Activated naive CD4-positive, alpha-beta T cell treated with anti-CD3 and anti-CD28 coated beads, Interleukin-2, amount 50 U/mL, for 24 hours (primary cell): Measurements from ENCODE around the gene ASPN.

Experiments used
- H3K27ac Mint-ChIP-seq: one replicate; pipeline ENCODE4 v1.8.0; 2021; ENCODE audit warnings: mild to moderate bottlenecking, mixed read lengths
- H3K27me3 Mint-ChIP-seq: one replicate; pipeline ENCODE4 v1.8.0; 2021; ENCODE audit warnings: mixed read lengths
- H3K36me3 Mint-ChIP-seq: one replicate; pipeline ENCODE4 v1.8.0; 2021; ENCODE audit warnings: mixed read lengths
- H3K4me1 Mint-ChIP-seq: one replicate; pipeline ENCODE4 v1.8.0; 2021; ENCODE audit warnings: mixed read lengths
- H3K4me3 Mint-ChIP-seq: one replicate; pipeline ENCODE4 v1.8.0; 2021; ENCODE audit warnings: mild to moderate bottlenecking, mixed read lengths
- H3K9me3 Mint-ChIP-seq: one replicate; pipeline ENCODE4 v1.8.0; 2021; ENCODE audit warnings: mixed read lengths

The ASPN gene

GRCh38 chr9:92510747-92511146, 28.4 kb upstream of the ASPN start:
- Mint-ChIP-seq H3K4me1 (peaks cover 4% of the 10 kb centered on the region), H3K27ac (no peak overlapping the region), H3K4me3 (no peak overlapping the region), H3K27me3 (no peaks in the 10 kb centered on the region), H3K36me3 (no peaks in the 10 kb centered on the region), H3K9me3 (no peaks in the 10 kb centered on the region)

- no peak overlapping the region for H3K4me3 Mint-ChIP-seq
- no peak overlapping the region for H3K27ac Mint-ChIP-seq
- no peaks in the 10 kb centered on the region for H3K36me3 Mint-ChIP-seq
- no peaks in the 10 kb centered on the region for H3K9me3 Mint-ChIP-seq
- no peaks in the 10 kb centered on the region for H3K27me3 Mint-ChIP-seq
- H3K4me1 Mint-ChIP-seq = peaks cover 4% of the 10 kb centered on the region
Observed at GRCh38 chr9:92509050-92509449, 26.7 kb upstream of the ASPN start.

GRCh38 chr9:92508018-92508820, 25.9 kb upstream of the ASPN start:
- Mint-ChIP-seq H3K4me1 (peaks cover 4% of the 10 kb centered on the region), H3K36me3 (no peaks in the 10 kb centered on the region), H3K4me3 (no peak overlapping the region), H3K27ac (no peak overlapping the region), H3K27me3 (no peaks in the 10 kb centered on the region), H3K9me3 (no peaks in the 10 kb centered on the region)

GRCh38 chr9:92507496-92507895, 25.2 kb upstream of the ASPN start:
- Mint-ChIP-seq H3K4me1 (peaks cover 4% of the 10 kb centered on the region), H3K9me3 (no peaks in the 10 kb centered on the region)

DNA sequence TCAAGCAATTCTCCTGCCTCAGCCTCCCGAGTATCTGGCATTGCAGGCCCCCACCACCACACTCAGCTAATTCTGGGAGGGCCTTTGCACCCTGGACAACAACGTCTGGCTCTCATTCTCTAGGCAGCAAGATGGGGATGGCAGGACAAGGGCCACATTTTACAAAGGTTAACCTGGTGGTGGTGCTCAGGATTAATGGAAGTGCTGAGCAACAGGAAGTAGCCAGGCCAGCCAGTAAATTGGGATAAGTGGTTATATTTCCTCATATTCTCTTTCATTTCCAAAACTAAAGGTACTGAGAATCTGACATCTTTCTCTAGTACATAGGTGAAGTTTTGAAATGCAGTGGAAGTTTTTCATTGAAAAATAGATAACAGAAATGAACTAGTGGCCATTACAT, 24.7 kb upstream of the ASPN start:
- H3K27ac Mint-ChIP-seq = no peak overlapping the region
- no peaks in the 10 kb centered on the region for H3K36me3 Mint-ChIP-seq
- H3K4me1 Mint-ChIP-seq = peaks cover 4% of the 10 kb centered on the region
- no peaks in the 10 kb centered on the region for H3K9me3 Mint-ChIP-seq
- no peak overlapping the region for H3K4me3 Mint-ChIP-seq
- no peaks in the 10 kb centered on the region for H3K27me3 Mint-ChIP-seq

More at GRCh38 chr9:92507496-92507895, 25.2 kb upstream of the ASPN start:
- Mint-ChIP-seq H3K4me3 (no peak overlapping the region), H3K27me3 (no peaks in the 10 kb centered on the region), H3K27ac (no peak overlapping the region), H3K36me3 (no peaks in the 10 kb centered on the region)

DNA sequence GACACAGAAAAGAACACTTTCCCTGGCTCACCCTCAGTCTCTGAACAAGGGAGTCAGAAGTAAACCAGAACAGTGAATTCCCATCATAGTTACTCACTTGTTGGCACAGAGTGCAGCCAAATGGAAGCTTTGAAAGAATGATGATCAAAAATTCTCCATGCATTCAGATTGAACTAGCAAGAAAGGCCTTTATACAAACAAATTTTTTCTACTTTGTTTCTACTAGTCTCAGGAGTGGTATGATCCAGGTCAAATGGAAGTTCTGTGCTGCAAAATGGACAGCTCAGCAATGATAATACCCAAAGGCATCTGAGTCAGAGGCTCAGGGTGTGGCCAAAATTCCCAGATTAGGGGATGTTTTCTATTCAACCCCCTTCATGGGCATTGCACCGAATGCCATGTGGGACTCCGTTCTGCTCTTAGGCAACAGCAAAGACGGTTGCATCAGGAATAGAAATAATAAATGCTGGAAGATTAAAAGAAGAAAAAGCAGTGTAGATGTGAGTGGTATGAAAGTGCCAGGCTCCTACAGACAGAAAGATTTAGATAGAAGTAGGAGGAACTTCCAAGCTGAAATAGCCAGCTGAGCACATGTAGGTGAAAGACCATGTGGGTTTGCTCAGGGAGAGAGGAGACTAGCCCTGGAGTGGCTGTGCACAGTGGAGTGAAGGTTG, 24.0 kb upstream of the ASPN start:
- Mint-ChIP-seq H3K27me3 (no peaks in the 10 kb centered on the region), H3K36me3 (no peaks in the 10 kb centered on the region), H3K4me1 (peaks cover 4% of the 10 kb centered on the region), H3K4me3 (no peak overlapping the region), H3K27ac (no peak overlapping the region), H3K9me3 (no peaks in the 10 kb centered on the region)

DNA sequence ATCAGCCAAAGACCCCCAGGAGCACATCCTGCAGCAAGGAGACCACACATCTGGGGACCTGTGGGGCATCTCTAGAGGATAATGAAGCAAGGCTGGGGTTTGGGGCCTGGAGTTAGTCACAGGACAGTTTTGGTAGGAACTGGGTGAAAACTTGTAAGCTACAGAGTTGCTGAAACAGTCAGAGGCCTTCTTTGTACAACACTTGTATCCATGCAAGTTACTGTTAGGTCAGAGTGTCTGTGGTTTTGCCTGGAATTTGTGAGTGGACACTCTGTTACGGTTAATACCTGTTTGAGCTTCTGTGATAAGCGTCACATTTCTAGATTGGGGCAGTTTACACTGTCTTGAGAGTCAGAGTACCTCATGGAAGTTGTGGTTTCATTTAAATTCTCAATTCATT, 22.6 kb upstream of the ASPN start:
- Mint-ChIP-seq H3K27ac (no peak overlapping the region), H3K27me3 (no peaks in the 10 kb centered on the region), H3K4me3 (no peak overlapping the region), H3K36me3 (no peaks in the 10 kb centered on the region), H3K4me1 (peaks cover 4% of the 10 kb centered on the region), H3K9me3 (no peaks in the 10 kb centered on the region)

- Mint-ChIP-seq H3K27me3 (no peaks in the 10 kb centered on the region), H3K4me3 (no peak overlapping the region), H3K36me3 (no peaks in the 10 kb centered on the region), H3K27ac (no peak overlapping the region), H3K4me1 (peaks cover 4% of the 10 kb centered on the region), H3K9me3 (no peaks in the 10 kb centered on the region)
Observed at GRCh38 chr9:92503156-92503555, 20.9 kb upstream of the ASPN start.

DNA sequence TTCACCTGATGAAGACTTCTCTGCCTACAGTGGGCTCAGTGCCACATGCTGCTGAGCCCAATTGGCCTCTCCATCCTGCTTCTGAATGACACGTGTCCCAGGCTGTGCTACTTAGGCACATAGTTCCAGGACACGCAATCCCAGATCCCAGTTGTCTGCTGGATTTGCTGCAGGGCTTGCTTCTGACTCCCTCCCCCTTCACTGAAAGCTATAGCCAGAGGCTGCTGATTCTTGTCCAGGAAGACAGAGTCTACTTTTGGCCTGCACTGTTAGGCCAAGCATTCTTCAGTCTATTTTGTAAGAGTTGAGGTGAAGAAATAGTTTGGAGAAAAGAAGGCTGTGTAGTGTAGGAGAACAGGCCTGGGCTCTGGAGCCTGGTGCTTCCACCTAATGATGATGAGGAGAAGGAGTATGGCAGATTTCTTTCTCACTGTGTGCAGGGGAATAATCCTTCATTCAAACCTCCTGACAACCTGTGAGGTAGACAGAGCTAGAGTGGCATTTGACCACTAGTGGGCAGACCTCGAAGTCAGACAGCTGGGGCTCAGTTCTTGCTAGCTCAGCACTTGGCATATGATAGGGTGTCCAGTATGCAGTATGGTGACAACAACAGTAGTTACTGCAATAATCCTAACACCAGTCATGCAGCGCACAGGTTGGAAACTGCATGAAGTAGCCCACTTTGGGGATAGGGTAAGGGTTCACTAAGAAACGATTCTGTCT, 19.5 kb upstream of the ASPN start:
- H3K4me1 Mint-ChIP-seq = no peaks in the 10 kb centered on the region
- H3K4me3 Mint-ChIP-seq = no peak overlapping the region
- H3K27me3 Mint-ChIP-seq = no peaks in the 10 kb centered on the region
- no peaks in the 10 kb centered on the region for H3K36me3 Mint-ChIP-seq
- no peak overlapping the region for H3K27ac Mint-ChIP-seq
- no peaks in the 10 kb centered on the region for H3K9me3 Mint-ChIP-seq

DNA sequence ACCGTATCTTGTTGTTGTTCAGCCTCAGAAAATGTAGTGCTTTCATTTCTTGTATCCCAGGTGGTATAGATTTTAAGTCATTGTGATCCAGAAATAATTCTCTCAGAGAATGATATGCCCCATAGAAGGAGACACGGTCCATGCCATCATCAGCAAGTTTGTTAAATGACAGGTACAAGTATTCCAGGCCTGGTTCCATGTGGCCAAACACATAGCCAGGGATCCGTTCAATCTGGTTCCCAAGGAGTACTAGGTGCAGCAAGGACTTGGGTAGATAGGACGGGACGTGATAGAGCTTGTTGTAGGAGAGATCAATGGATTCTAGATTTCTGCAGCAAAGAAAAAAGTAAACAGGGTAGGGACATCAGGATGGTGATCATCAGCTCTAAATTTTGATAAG, 18.4 kb upstream of the ASPN start:
- H3K36me3 Mint-ChIP-seq = no peaks in the 10 kb centered on the region
- no peaks in the 10 kb centered on the region for H3K4me1 Mint-ChIP-seq
- H3K4me3 Mint-ChIP-seq = no peak overlapping the region
- no peak overlapping the region for H3K27ac Mint-ChIP-seq
- H3K9me3 Mint-ChIP-seq = no peaks in the 10 kb centered on the region
- no peaks in the 10 kb centered on the region for H3K27me3 Mint-ChIP-seq

- no peaks in the 10 kb centered on the region for H3K27me3 Mint-ChIP-seq
- H3K9me3 Mint-ChIP-seq = no peaks in the 10 kb centered on the region
- no peaks in the 10 kb centered on the region for H3K36me3 Mint-ChIP-seq
- H3K27ac Mint-ChIP-seq = no peak overlapping the region
- no peak overlapping the region for H3K4me3 Mint-ChIP-seq
- H3K4me1 Mint-ChIP-seq = no peaks in the 10 kb centered on the region
Observed at GRCh38 chr9:92499701-92500100, 17.4 kb upstream of the ASPN start.

DNA sequence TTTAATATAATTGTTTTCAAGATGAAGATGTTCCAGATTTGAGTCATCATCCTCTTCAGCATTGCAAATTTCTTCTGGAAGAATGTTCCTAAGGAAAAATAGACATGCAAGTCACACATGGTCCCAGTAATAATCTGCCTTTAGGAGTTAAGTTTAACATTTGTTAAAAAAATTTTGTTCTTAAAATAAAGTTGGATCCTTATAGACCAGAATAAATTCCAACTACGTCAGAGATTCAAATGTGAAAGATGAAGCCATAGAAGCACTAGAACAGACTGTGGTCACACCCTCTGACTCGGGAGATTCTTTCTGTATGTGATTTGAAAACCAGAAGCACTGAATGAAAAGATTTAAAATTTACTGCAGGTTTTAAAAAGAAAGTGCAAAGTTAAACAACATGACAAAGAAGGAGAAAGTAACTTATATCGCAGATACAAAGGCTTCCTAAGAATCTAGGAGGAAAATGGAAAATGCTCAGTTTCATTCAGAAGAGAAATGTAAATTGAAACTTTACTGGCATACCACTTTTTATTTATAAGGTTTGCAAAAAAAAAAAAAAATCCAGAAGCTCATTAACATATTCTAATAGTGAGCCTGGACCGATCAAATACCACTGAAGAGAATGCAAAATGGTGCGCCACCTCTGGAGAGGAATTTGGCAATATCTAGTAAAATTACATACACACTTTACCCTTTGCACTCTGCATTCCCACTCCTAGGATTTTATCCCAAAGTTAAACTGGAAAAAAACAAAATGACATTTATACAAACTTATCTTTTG, 14.3 kb upstream of the ASPN start:
- Mint-ChIP-seq H3K27ac (no peak overlapping the region), H3K4me1 (no peaks in the 10 kb centered on the region), H3K9me3 (no peaks in the 10 kb centered on the region), H3K36me3 (no peaks in the 10 kb centered on the region), H3K27me3 (no peaks in the 10 kb centered on the region), H3K4me3 (no peak overlapping the region)

GRCh38 chr9:92494856-92495255, 12.6 kb upstream of the ASPN start:
- H3K27me3 Mint-ChIP-seq = no peaks in the 10 kb centered on the region
- no peak overlapping the region for H3K27ac Mint-ChIP-seq
- H3K36me3 Mint-ChIP-seq = no peaks in the 10 kb centered on the region

DNA sequence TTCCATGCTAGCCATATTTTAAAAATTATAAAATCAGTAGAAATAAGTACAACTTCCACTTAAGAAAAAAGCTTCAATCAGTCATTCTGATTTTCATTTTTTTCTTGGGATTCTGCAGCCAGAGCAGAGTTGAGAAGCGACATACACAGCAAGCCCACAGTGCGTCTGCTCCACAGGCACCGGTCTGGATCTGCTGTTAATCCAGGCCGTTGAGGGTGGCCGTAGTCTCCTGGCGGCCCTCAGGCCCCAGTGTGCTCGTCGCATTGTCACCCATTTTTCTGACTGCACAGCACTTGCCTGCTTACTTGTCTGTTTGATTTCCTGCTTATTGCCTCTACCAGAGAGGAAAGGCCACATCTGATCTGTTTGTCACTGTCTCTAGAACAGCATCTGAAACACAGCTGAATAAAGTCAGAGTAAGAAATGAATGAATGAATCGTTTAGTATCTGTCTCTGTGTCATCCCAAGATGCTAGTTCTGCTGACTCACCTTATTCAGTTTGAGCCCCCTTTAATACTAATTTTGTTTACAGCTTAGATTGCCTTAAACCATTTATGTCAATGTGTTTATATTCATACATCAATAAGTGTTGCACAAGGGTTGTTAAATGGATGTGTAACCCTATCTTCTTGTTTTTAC, 11.6 kb upstream of the ASPN start:
- H3K4me3 Mint-ChIP-seq = no peak overlapping the region
- H3K36me3 Mint-ChIP-seq = no peaks in the 10 kb centered on the region
- H3K27me3 Mint-ChIP-seq = no peaks in the 10 kb centered on the region
- no peaks in the 10 kb centered on the region for H3K9me3 Mint-ChIP-seq
- no peak overlapping the region for H3K27ac Mint-ChIP-seq
- no peaks in the 10 kb centered on the region for H3K4me1 Mint-ChIP-seq

More at GRCh38 chr9:92494856-92495255, 12.6 kb upstream of the ASPN start:
- no peaks in the 10 kb centered on the region for H3K4me1 Mint-ChIP-seq
- H3K9me3 Mint-ChIP-seq = no peaks in the 10 kb centered on the region
- H3K4me3 Mint-ChIP-seq = no peak overlapping the region

DNA sequence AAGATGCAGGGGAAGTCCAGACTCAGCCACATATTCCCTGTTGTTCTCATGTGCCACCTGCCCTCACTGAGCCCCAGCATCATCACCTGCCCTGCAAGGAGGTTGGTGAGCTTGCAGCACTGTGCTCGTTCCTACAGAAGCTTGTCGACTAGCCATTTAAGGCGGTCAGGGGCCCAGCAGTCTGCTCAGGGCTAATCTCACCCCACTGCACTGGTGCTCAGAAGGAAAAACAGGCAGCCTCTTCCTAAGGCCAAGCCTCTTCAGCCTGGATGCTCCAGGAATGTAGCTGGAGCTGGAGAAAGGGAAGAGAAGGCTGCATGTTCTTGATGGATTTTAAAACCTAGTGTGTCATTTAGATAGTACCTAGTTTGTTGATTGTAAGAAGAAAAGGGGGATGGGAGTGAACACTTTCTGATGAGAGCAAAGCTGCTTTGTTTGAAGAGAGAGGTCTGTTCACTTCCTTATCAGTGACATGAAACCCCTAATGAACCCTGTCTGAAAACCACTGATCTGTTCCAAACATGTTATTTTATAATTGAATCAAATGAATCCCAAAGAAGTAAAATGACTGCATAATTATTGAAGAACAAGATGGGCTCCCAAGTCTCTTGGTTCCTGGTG, 10.6 kb upstream of the ASPN start:
- Mint-ChIP-seq H3K36me3 (no peaks in the 10 kb centered on the region), H3K4me1 (no peaks in the 10 kb centered on the region), H3K9me3 (no peaks in the 10 kb centered on the region), H3K27ac (no peak overlapping the region), H3K27me3 (no peaks in the 10 kb centered on the region), H3K4me3 (no peak overlapping the region)
